Measurements from ENCODE around the gene ESYT3. TPM values are rescaled to one million over a fixed set of nuclear protein-coding genes. Genes with fewer than 3 reads are reported as not detected.

ESYT3 gene
- total and polyA plus RNA-seq, 2 of the 8 experiments (the other 6 are each of a cell fraction or from before 2014, with no cell fraction given), result 4.4 to 7.3 TPM

DNA sequence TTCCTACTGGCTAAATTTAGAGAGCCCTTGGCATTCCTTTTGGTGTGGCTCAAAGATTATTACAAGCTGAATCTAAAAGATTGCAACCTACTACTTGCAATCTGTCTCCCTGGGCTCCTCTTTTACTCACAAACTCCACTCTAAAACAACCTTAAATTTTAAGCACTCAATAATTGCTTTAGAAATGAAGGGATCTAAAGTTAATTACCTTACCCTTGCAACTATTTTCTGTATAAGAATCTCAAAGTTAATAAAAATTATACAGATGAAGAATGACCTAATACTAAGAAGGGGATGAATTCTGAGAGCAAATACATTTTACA lies 60.2 kb downstream of the ESYT3 start:
- Histone ChIP-seq H2BK15ac (ENCODE audit: low read length) (no peak overlapping the region), H2BK5ac (ENCODE audit: low read depth, low read length) (no peak overlapping the region), H4K5ac (ENCODE audit: insufficient read length, low read depth, low read length) (no peak overlapping the region), H4K91ac (replicated peaks; ENCODE audit: insufficient read length, low read length) (no peak overlapping the region), H3K4me1 (replicated peaks in 1 of 4; ENCODE audit: control insufficient read depth in 3 of 4, insufficient read depth in 4 of 4, low read length in 3 of 4) (peaks cover 0 to 6% (median 2%) of the 10 kb centered on the region in 4 experiments; a peak in 2 of 7 replicates), H3K4ac (replicated peaks; ENCODE audit: insufficient read length, low read depth, low read length) (no peak overlapping the region), H3K27ac (ENCODE audit: low read depth, low read length) (no peak overlapping the region), H3K14ac (ENCODE audit: insufficient read length) (no peak overlapping the region), H2AK5ac (ENCODE audit: low read depth, low read length) (no peak overlapping the region), H3K23ac (ENCODE audit: insufficient read length) (no peak overlapping the region), H4K20me1 (replicated peaks in 1 of 2; ENCODE audit: control insufficient read depth in 1 of 2, insufficient read depth in 2 of 2, low read length in 2 of 2) (no peaks in the 10 kb centered on the region), H3K4me2 (ENCODE audit: insufficient read depth in 1 of 2, low read depth in 2 of 2, low read length in 2 of 2) (no peak overlapping the region), H3K79me1 (ENCODE audit: low read depth, low read length) (no peaks in the 10 kb centered on the region), H3K4me3 (ENCODE audit: extremely low read depth in 1 of 4, insufficient read depth in 2 of 4, low read depth in 3 of 4, low read length in 4 of 4) (no peak overlapping the region), H2BK12ac (ENCODE audit: low read depth, low read length) (no peak overlapping the region), H3K79me2 (ENCODE audit: control insufficient read depth in 1 of 2, insufficient read depth in 2 of 2, low read length in 2 of 2) (no peaks in the 10 kb centered on the region), H4K8ac (ENCODE audit: extremely low read depth, insufficient read depth, low read length) (no peak overlapping the region), H3K56ac (replicated peaks; ENCODE audit: insufficient read length, low read depth, low read length) (no peak overlapping the region), H2BK20ac (ENCODE audit: low read length) (no peak overlapping the region), H3K9ac (replicated peaks in 1 of 4; ENCODE audit: extremely low read depth in 1 of 4, low read depth in 3 of 4, low read length in 3 of 4) (no peak overlapping the region), H3K23me2 (ENCODE audit: low read depth, low read length) (no peaks in the 10 kb centered on the region), H2BK120ac (replicated peaks; ENCODE audit: low read depth, low read length) (no peak overlapping the region), H3K27me3 (replicated peaks in 1 of 4; ENCODE audit: control insufficient read depth in 3 of 4, extremely low read depth in 1 of 4, insufficient read depth in 3 of 4, low read length in 3 of 4) (no peaks in the 10 kb centered on the region), H2AFZ (ENCODE audit: low read length) (no peak overlapping the region), H3K36me3 (ENCODE audit: control insufficient read depth in 2 of 4, insufficient read depth in 4 of 4, low read length in 3 of 4) (peaks cover 0 to 4% (median 0%) of the 10 kb centered on the region in 4 experiments; a peak in 2 of 8 replicates), H3K18ac (ENCODE audit: extremely low read depth, low read length) (no peak overlapping the region), H3K9me3 (ENCODE audit: insufficient read depth in 2 of 2, low read depth in 1 of 2, low read length in 1 of 2) (peaks cover 0 to 3% of the 10 kb centered on the region in 2 experiments; a peak in 1 of 4 replicates)
- ChIA-PET CTCF (ENCODE audit: partially characterized antibody) (no interaction called here), POLR2A (ENCODE audit: partially characterized antibody) (no interaction called here)
- no peak for TF ChIP-seq CEBPB (IDR thresholded peaks at IDR 0.05; ENCODE audit: low read depth, low read length)
- no peak for TF ChIP-seq SIX5 (IDR thresholded peaks at IDR 0.05; ENCODE audit: low read depth, low read length)
- TF ChIP-seq POU5F1 (IDR thresholded peaks at IDR 0.05; ENCODE audit: low read depth, low read length), result no peak
- TF ChIP-seq CREB1 (IDR thresholded peaks at IDR 0.05), result no peak
- TF ChIP-seq, protein P1, sequence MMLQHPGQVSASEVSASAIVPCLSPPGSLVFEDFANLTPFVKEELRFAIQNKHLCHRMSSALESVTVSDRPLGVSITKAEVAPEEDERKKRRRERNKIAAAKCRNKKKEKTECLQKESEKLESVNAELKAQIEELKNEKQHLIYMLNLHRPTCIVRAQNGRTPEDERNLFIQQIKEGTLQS (IDR thresholded peaks at IDR 0.05; ENCODE audit: insufficient read depth, low read depth, low read length), result no peak
- TF ChIP-seq BCL11A (IDR thresholded peaks at IDR 0.05; ENCODE audit: low read depth in 2 of 2, low read length in 2 of 2), result no peak
- TF ChIP-seq CBX5 (IDR thresholded peaks at IDR 0.05; ENCODE audit: low read depth, low read length), result no peak
- DNase-seq (ENCODE audit: low read depth in 1 of 2, low spot score in 2 of 2) (no peak), FAIRE-seq (no peak)

Measured in H1 (cell line).